GM21381 (cell line): Measurements from ENCODE around the gene NGLY1.

ENCODE experiments used
- ATAC-seq: cut with Tn5 transposase; IDR thresholded peaks from one replicate; pipeline ENCODE4 v1.9.1; 2021; ENCODE audit warnings: mild to moderate bottlenecking, moderate library complexity; ENCODE audit not compliant: unreplicated experiment

NGLY1 gene

DNA sequence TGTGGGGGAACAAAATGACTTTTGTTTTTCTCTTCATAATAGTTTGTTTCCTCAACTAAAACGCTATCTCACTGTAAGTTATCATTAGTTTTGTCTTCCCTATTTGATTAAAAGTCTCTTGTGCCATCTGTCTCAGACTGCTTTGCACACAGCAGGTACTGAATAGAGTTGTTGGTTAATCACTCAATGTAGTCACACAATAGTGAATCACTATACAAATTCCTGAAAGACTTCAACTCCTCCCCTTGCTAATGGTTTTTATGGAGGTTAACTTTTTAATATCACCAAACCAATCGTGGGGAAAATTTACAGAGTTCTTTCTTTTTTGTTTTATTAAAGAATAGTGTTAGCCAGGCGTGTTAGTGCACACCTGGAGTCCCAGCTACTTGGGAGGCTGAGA is 2.6 kb upstream of the NGLY1 start:
- no peak for ATAC-seq

DNA sequence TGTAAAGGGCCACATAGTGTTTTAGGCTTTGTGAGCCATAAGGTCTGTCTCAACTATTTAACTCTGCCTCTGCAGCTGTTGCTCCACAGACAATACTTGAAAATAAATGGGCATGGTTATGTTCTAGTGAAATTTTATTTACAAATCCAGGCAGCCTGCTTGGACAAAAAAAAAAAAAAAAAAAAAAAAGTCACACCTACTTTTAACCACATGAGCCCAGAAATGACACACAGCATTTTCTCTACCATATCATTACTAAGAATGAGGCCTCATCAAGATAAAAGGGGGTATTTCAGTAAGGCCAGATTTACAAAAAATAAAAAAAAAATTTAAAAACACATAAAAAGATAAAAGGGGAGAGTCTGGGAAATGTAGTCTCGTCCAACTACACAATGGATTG is 1.7 kb upstream of the NGLY1 start:
- ATAC-seq = no peak

DNA sequence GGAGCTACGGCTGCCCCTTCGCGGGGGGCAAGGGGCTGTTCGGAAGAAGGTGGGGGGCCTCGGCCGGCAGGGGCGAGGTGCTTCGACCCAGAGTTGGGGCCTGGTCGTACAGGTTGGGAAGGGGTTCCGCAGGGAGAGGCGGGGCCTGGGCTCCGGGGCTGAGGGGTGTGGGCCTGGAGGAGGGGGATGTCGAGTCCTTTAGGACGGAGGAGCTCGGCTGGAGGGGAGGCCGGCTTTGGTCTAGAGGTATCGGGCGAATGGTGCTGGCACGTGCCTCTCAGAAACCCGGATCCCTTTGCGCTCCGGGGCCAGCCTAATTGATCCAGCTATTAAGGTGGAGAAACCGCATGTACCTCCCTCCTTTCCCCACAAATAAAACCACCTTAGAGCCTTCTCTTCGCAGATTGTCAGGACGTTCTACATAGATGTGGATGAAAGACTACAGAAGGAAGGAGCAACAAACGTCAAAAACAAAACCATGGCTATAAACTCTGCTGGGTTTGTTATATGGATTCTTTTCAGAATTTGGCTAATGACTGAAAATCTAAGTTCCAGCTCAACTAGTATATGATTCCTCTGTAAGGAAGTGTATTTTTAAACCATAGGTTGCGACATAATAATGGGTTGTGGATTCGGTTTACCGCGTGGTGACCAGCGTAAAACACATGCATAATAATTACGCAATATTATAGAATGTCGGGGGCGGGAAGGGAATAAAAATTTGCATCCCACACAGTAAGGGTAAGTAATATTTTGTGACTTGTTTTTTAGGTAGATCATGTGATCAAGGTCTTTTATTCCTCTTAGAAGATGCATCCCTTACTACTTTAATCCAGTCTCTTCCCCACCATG is 644 bp upstream of the NGLY1 start:
- peak; percentile 29 for ATAC-seq

- no peak for ATAC-seq
These were observed 656 bp downstream of the NGLY1 start for GRCh38 chr3:25782636-25782937.

GRCh38 chr3:25781758-25782594 is 1.3 kb downstream of the NGLY1 start:
- ATAC-seq = peak; percentile 51

DNA sequence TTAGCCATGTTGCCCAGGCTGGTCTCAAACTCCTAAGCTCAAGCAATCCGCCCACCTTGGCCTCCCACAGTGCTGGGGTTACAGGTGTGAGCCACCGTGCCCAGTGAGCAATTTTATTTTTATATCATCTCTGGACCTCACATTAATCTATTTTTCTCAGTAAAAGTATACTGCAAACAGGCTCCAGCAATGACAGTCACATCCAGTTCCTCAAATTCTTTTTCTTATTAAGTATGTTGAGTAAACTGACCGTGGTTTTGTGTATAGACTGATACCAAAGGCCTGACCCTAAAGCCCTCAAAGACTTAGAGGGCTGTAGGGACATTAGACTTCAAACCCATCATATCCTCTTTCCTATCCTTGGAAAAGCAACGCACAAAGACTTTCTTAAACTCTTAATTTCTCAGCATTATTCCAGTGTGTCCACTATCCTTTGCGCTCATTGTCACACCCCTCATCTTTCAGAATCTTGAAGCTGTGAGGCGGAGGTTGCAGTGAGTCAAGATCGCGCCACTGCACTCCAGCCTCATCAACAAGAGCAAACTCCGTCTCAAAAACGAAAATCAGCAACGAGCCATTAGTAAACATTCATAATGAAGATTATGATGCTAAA is 2.0 kb downstream of the NGLY1 start:
- no peak for ATAC-seq

DNA sequence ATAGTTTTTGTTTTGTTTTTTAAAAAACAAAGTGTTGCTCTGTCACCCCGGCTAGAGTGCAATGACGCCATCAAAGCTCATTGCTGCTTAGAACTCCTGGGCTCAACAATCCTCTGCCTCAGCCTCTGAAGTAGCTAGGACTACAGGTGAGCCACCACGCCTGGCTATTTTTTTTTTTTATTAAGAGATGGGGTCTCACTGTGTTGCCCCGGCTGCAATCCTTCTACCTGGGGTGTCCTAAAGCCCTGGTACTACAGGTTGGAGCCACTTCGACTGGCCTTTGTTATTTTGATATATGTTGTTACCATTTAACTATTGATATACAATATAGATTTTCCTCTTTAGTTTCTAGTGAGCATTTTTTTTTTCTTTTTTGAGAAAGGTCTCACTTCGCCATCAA is 2.6 kb downstream of the NGLY1 start:
- ATAC-seq = no peak

- peak; percentile 60 for ATAC-seq
These were observed 7.3 kb downstream of the NGLY1 start for GRCh38 chr3:25775936-25776335.

GRCh38 chr3:25768851-25769250 is 14.4 kb downstream of the NGLY1 start:
- ATAC-seq = peak; percentile 87

GRCh38 chr3:25751725-25752124 is 31.5 kb downstream of the NGLY1 start:
- no peak for ATAC-seq

DNA sequence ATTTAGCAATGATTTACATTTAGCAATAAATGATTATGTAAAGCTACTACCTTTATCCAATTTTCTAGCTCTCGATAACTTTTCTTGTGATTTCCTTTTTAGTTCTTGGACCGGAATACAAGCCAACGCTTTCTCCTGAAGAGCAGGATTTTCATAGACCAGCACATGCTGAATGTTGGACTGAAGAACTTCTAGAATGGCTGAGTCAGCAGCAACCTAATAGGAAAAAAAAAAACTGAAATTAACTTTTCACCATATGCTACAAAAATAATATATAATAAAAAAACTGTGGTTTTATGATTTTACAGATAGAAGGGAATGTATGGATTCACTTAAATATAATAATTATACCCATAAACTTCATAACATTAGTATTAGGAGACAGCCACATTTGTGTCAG is 32.2 kb downstream of the NGLY1 start:
- no peak for ATAC-seq

DNA sequence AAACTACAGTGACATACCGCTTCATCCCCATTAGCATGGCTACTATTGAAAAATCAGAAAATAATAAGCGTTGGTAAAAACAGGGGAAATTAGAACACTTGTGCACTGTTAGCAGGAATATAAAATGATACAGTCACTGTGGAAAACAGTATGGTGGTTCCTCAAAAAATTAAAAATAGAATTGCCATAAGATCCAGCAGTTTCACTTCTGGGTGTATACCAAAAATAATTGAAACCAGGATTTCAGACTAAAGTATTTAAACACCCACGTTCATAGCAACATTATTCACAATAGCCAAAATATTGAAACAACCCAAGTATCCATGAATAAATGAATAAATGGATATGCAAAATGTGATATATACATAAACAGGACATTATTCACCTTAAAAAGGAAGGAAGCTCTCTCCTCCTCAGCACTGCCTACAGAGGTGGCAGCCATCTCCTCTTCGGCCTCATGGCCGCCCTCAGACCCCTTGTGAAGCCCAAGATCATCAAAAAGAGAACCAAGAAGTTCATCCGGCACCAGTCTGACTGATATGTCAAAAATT is 34.1 kb downstream of the NGLY1 start:
- ATAC-seq = no peak

DNA sequence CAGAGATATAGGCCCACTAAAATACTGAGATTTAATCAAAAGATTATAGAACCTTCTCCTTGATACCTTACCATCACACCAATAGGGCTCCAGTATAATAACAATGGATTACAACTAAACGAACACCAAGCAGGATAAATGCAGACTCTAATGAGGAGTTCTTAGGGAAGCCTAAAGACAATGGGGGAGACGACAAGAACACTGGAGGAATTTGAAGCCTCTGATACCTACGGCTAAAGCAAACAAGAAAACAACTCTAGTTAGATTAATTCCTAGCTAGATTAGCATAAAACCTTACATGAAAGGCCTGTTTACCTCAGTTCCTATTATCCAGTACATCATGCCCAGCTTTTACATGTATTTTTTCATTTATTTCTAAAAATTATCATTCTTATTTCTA is 35.1 kb downstream of the NGLY1 start:
- ATAC-seq = no peak

GRCh38 chr3:25747033-25747432 is 36.2 kb downstream of the NGLY1 start:
- no peak for ATAC-seq

GRCh38 chr3:25744470-25744869 is 38.8 kb downstream of the NGLY1 start:
- ATAC-seq = no peak

DNA sequence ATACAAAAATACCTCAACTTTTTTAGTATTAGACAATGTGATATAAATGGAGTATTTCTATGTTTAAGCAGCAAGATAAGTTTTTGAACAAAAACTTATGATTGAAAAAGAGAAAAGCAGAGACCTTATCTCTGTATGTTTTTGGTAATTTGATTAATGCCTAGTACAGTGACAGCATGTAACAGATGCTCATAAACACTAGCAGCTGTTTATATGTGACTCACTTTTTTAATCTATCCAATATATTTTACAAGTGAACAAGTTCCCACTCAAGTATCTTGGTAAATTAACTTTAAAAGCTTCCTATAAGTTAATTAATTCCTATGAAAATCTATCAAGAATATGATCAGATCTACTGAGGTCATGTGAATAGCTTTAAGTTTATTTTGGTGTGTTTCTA is 55.1 kb downstream of the NGLY1 start:
- no peak for ATAC-seq

- ATAC-seq = no peak
These were observed 55.9 kb downstream of the NGLY1 start for GRCh38 chr3:25727316-25727715.

DNA sequence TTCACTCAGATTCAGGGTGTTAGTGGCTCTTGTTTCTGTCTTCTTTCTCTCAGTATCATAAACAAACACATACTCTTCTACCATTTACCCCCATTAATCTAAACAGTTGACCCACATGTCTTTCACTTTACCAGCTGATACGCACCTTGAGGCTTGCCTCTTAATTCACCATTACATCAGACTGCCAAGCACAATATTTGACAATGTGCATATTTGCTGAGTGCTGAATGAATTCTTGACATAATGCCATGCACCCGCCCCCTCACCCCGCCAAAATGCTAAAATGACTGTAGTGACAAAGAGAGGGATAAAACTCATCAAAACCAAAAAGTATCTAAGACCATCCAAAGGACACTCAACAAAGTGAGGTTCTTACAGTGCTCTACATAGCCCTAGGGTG is 57.4 kb downstream of the NGLY1 start:
- no peak for ATAC-seq

- no peak for ATAC-seq
These were observed 58.1 kb downstream of the NGLY1 start for GRCh38 chr3:25724948-25725645.

- peak; percentile 74 for ATAC-seq
These were observed 59.4 kb downstream of the NGLY1 start for GRCh38 chr3:25723802-25724201.

DNA sequence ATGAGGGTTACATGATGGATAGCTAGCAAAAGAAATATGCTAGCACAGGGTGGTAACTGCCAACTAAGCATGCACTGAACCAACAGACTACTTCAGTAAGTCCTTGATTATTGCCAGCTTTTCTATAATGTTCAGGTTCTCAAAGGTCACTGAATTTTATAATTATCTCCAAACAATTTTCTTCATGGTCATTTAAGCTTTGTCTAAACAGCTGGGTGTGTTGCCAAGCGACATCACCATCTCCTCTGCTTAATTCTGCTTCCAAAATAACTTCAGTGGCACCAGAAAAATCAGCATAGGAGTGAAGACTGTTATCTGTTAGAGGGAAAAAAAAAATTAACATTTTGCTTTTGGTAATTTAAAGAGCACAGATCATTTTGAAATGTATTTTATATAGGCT is 63.9 kb downstream of the NGLY1 start:
- ATAC-seq = no peak
